T-helper 17 cell (primary cell): ENCODE data around the gene IRX3. TPM values are rescaled to one million over a fixed set of nuclear protein-coding genes. Genes with fewer than 3 reads are reported as not detected.

ENCODE experiments used
- ATAC-seq: fragments of 150-1000 bp; cut with Tn5 transposase; 2 replicates; pipeline ENCODE4 v1.10.0; 2021; ENCODE audit warnings: mild to moderate bottlenecking, moderate library complexity
- DNase-seq, 3 donors: peaks; one replicate each; pipeline versions ENCODE4 v3.0.0 to v3.0.0-alpha.2; 2020 to 2021
- H3K9me3 ChIP-seq: one replicate; pipeline ENCODE4 v1.7.0; 2013; ENCODE audit warnings: low read length, mild to moderate bottlenecking; ENCODE audit not compliant: control insufficient read depth, poor library complexity, severe bottlenecking
- H3K27ac Mint-ChIP-seq: one replicate; pipeline ENCODE4 v1.8.0; 2022; ENCODE audit warnings: mild to moderate bottlenecking, moderate library complexity, mixed read lengths
- H3K27me3 Mint-ChIP-seq: one replicate; pipeline ENCODE4 v1.8.0; 2022; ENCODE audit warnings: mixed read lengths
- H3K36me3 Mint-ChIP-seq: one replicate; pipeline ENCODE4 v1.8.0; 2022; ENCODE audit warnings: low read depth, mixed read lengths
- H3K4me1 Mint-ChIP-seq: one replicate; pipeline ENCODE4 v1.8.0; 2022; ENCODE audit warnings: mild to moderate bottlenecking, mixed read lengths
- H3K4me3 Mint-ChIP-seq: one replicate; pipeline ENCODE4 v1.8.0; 2022; ENCODE audit warnings: mild to moderate bottlenecking, moderate library complexity, mixed read lengths
- total RNA-seq, 4 donors: library from RNA in 2 of 4; stranded (reverse) in 2 of 4; gene quantifications; one replicate each; pipeline ENCODE4 v1.2.3 and lab custom pipeline; 2022 to 2026

The IRX3 gene
- total RNA-seq, 2 donors from 2014 or later, result 0.47 TPM; not detected in 1

DNA sequence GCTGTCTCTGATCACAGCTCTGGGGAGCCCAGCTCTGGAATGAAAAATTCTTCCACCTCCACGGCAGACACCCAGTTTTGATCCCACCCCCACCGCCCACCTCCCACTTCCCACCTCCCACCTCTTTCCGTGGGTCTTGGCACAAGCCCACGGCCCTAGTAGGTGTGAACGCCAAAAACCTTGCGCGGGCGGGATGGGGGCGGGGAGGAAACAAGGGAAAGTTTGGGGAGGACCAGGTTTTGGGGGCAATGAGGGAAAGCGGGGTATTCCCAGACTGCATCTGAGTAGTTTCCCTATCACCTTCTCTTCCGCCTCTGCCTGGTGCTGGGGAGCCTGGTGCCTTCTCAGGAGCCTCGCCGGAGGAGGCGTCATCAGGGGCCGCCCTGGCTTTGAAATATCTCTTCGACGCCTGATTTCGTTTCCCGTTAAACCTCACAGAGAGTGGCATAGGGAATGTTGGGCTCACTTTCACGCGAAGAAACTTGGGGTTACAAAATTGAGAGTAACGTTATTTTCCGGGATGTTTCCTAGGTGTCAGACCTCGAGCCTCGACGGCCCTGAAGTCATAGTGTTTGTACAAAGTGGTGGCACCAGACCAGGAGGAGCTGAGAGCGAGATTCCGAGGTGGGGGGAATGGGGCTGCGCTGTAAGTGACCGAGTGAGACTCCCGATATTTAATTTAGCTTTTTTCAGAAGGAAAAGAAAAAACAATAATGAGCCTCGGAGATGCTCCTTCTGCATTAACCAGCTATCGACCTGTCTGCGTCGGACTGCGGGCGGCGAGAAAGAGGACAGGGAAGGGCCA, 1.6 kb upstream of the IRX3 start:
- no peak overlapping the region for H3K27ac Mint-ChIP-seq
- H3K36me3 Mint-ChIP-seq, result peaks cover 12% of the 10 kb centered on the region
- DNase-seq (no peak), ATAC-seq (no peak)
- H3K4me3 Mint-ChIP-seq, result no peak overlapping the region
- peaks cover 77% of the 10 kb centered on the region for H3K27me3 Mint-ChIP-seq
- peaks cover 27% of the 10 kb centered on the region for H3K4me1 Mint-ChIP-seq
- no peaks in the 10 kb centered on the region for H3K9me3 ChIP-seq

- Mint-ChIP-seq H3K27me3 (peaks cover 75% of the 10 kb centered on the region), H3K27ac (no peak overlapping the region), H3K36me3 (peaks cover 15% of the 10 kb centered on the region), H3K4me1 (peaks cover 30% of the 10 kb centered on the region), H3K4me3 (peak overlapping the region; percentile 33)
- DNase-seq (no peak), ATAC-seq (no peak)
- H3K9me3 ChIP-seq, result no peaks in the 10 kb centered on the region
Measured at GRCh38 chr16:54287131-54288029, 793 bp upstream of the IRX3 start.

DNA sequence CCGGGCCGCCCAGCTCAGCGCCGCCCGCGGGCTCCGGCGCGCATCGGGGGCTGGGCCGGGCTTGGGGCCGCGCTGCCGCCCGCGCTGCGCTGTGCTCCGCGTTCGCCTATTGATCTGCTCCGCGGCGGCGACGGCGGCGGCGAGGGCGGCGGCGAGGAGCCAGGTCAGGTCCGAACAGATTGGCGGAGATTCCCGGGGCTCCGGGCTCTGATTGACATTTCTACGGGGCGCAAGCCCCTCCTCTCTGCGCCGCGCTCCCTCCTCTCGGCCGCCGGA, 559 bp downstream of the IRX3 start:
- no peak for DNase-seq
- H3K9me3 ChIP-seq, result no peaks in the 10 kb centered on the region
- Mint-ChIP-seq H3K27ac (no peak overlapping the region), H3K36me3 (peaks cover 15% of the 10 kb centered on the region), H3K4me1 (peaks cover 34% of the 10 kb centered on the region), H3K27me3 (peaks cover 71% of the 10 kb centered on the region), H3K4me3 (peak overlapping the region; percentile 85)
- ATAC-seq, result no peak

DNA sequence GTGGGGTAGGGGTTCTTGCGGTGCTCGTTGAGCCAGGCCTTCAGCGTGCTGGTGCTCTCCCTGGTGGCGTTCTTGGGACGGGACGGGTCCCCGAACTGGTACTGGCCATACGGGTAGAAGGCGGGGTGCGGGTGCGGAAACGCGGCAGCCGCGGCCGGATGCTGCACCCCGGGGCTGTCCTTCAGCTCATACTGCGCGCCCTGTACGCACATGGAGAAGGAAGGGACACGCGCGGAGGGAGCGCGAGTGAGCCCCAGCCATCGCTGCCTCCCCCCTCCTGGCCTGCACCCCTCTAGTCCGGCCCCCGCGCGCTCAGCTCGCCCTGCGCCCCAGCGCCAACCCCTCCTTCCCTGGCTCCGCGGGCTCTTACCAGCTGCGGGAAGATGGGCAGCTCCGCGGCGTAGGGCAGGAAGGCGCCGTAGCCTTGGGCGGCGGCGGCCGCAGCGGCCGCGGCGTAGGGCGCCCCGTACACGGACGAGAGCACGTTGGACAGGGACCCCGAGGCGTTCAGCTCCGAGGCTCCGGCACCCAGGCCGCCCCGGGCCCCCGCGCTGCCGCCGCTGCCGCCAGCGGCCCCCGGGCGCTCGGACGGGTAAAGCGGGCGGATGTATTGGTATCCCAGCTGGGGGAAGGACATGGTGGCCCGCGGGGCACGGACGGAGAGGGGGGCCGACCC, 1.0 kb downstream of the IRX3 start:
- ATAC-seq (no peak), DNase-seq (no peak)
- Mint-ChIP-seq H3K27me3 (peaks cover 71% of the 10 kb centered on the region), H3K4me3 (peak overlapping the region; percentile 71), H3K36me3 (peaks cover 11% of the 10 kb centered on the region), H3K4me1 (peaks cover 29% of the 10 kb centered on the region), H3K27ac (no peak overlapping the region)
- H3K9me3 ChIP-seq, result no peaks in the 10 kb centered on the region

GRCh38 chr16:54284931-54285413, 1.6 kb downstream of the IRX3 start:
- Mint-ChIP-seq H3K4me1 (peaks cover 27% of the 10 kb centered on the region), H3K4me3 (peak overlapping the region; percentile 71), H3K27me3 (peaks cover 71% of the 10 kb centered on the region), H3K36me3 (peaks cover 12% of the 10 kb centered on the region), H3K27ac (no peak overlapping the region)
- ATAC-seq, result no peak
- DNase-seq, result no peak
- H3K9me3 ChIP-seq, result no peaks in the 10 kb centered on the region

GRCh38 chr16:54284319-54284930, 2.2 kb downstream of the IRX3 start:
- no peak for DNase-seq
- Mint-ChIP-seq H3K27me3 (peaks cover 71% of the 10 kb centered on the region), H3K4me3 (peak overlapping the region; percentile 71)

GRCh38 chr16:54283725-54284318, 2.8 kb downstream of the IRX3 start:
- DNase-seq (no peak), ATAC-seq (no peak)
- Mint-ChIP-seq H3K4me3 (peak overlapping the region; percentile 73), H3K27ac (no peak overlapping the region), H3K27me3 (peaks cover 68% of the 10 kb centered on the region), H3K4me1 (peaks cover 26% of the 10 kb centered on the region), H3K36me3 (peaks cover 12% of the 10 kb centered on the region)
- no peaks in the 10 kb centered on the region for H3K9me3 ChIP-seq

More at GRCh38 chr16:54284319-54284930, 2.2 kb downstream of the IRX3 start:
- H3K9me3 ChIP-seq, result no peaks in the 10 kb centered on the region
- ATAC-seq, result no peak
- Mint-ChIP-seq H3K4me1 (peaks cover 26% of the 10 kb centered on the region), H3K27ac (no peak overlapping the region), H3K36me3 (peaks cover 12% of the 10 kb centered on the region)

DNA sequence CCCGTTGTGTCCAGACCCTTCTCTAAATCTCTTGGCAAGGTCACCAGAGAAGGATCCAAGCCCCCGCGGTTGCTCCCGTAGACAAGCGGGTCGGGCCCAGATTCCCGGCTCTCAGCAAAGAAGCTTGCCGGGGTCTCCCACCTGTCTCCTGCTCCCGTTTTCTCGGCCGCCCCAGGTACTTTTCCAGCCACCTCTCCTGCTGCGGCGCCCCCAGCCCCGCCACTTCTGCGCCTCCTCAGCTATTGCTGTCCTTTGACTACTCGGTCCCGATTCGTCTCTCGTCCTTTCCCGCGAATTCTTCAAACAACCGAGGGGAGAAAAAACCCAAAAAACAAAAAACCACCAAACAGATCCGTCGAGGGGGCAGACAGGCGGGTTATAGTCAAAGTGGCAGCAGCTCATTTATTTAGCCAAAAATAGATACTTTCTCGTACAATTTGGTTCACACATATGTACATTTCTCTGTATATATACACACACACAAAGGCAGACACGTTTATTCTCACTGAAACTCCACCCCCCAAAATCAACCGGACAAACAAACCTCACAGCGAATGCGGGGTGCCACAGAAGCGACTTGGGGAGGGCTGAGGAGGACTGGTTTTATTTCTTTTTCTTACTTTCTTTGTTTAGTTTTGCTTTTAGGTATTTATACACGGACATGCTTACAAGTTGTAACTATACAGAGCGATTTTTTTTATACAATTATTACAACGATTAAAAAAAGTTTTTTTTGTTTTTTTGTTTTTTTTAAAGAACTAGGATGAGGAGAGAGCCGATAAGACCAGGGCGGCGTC, 3.5 kb downstream of the IRX3 start:
- no peak overlapping the region for H3K27ac Mint-ChIP-seq
- no peaks in the 10 kb centered on the region for H3K9me3 ChIP-seq
- ATAC-seq (no peak), DNase-seq (no peak)
- H3K36me3 Mint-ChIP-seq, result peaks cover 12% of the 10 kb centered on the region
- H3K4me1 Mint-ChIP-seq, result peaks cover 25% of the 10 kb centered on the region
- H3K4me3 Mint-ChIP-seq, result peak overlapping the region; percentile 73
- peaks cover 68% of the 10 kb centered on the region for H3K27me3 Mint-ChIP-seq

DNA sequence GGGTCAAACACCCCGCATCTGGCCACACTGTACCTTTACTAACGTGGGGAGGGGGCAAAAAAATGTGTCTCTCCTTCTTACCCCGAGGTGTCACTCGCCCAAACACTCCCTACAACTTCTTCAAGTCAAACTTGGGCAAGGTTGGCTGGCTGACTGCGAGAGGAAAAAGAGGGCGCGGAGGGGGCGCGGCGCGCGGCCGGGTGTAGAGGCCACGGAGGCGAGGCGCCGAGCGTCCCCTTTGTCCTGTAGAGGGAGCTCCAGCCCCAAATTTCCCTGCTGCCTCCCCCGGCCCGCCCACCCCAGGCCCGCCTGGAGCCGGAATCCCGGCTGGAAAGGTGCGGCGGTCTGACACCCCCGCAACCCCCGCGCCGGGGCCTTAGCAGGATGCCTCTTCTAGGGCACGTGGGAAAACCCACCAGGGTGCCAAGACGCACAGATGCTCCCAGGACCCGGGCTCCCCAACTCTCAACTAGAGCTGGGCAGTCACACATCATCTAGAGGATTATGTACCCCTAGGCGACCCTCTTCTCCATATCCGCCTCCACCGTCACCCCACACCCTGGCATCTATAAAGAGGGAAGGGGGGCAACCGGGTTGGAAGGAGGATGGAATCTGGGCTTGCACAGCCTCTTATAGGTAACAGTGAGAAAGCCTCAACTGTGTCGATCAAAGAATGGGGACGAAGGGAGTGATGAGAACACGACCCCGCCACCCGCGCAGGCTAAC, 4.2 kb downstream of the IRX3 start:
- peaks cover 12% of the 10 kb centered on the region for H3K36me3 Mint-ChIP-seq
- H3K4me3 Mint-ChIP-seq, result peak overlapping the region; percentile 62
- no peak for DNase-seq
- peaks cover 25% of the 10 kb centered on the region for H3K4me1 Mint-ChIP-seq
- H3K27me3 Mint-ChIP-seq, result peaks cover 66% of the 10 kb centered on the region
- H3K9me3 ChIP-seq, result no peaks in the 10 kb centered on the region
- no peak overlapping the region for H3K27ac Mint-ChIP-seq
- no peak for ATAC-seq

DNA sequence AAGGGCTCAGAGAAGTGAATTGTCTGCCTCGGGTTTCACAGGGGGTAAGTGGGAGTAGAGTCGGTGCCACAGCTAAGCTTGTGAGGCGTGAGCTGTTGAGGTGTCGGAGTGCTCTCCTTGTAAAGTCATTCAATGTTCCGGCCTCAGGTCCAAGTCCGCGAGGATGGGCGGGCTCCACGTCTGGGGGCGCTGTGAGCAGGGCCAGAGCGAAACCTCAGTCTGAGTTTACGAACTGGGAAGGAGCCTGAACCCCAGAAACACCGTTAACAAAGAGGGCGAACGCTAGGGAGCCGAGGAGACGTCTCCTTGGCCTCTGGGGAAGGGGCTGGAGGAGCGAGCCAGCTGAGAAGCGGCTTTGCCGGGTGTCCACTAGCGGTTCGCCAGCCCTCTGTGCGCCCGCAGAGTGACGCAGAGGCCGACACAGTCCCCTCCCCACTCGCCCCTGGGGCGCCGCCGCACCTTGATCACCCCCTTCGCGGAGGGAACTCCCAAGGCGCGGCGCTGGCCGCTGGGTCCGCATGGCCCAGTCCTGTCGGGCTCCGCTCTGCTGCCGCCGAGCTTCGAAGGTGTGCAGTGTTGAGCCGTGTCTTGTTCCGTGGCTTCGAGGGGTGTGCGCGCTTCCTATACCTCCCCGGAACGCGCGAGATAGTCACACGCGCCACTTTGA, 4.9 kb downstream of the IRX3 start:
- Mint-ChIP-seq H3K4me3 (peak overlapping the region; percentile 62), H3K36me3 (peaks cover 12% of the 10 kb centered on the region), H3K27ac (no peak overlapping the region), H3K4me1 (peaks cover 25% of the 10 kb centered on the region), H3K27me3 (peaks cover 64% of the 10 kb centered on the region)
- no peak for ATAC-seq
- DNase-seq, result no peak
- H3K9me3 ChIP-seq, result no peaks in the 10 kb centered on the region

DNA sequence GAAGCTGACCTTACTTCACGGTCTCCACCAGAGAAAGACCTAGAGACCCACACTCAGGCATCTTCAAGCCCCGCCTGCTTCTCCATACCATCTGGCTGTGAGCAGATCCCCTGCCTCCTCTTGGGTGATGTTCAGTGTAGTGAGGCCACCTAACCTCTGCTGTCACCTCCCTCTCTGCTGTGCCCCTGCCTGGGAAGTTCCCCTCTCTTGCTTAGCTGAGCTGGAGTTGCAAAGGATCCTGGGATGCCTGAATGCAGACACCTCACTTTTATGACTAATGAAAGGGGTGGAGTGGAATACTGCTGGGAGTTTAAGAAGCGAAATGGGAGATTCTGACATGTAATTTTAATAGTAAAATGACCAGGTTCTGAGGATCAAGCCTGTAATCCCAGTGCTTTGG, 5.8 kb downstream of the IRX3 start:
- H3K9me3 ChIP-seq, result no peaks in the 10 kb centered on the region
- H3K27me3 Mint-ChIP-seq, result peaks cover 60% of the 10 kb centered on the region
- no peak overlapping the region for H3K4me3 Mint-ChIP-seq
- ATAC-seq (no peak), DNase-seq (no peak)
- H3K27ac Mint-ChIP-seq, result no peak overlapping the region
- H3K36me3 Mint-ChIP-seq, result peaks cover 9% of the 10 kb centered on the region
- peaks cover 20% of the 10 kb centered on the region for H3K4me1 Mint-ChIP-seq
